PFSK-1 (cell line): Measurements from ENCODE around the gene ZNF215.

Source experiments
- FOXP2 ChIP-seq: optimal IDR thresholded peaks from 2 replicates; pipeline ENCODE3; 2011; ENCODE audit warnings: borderline replicate concordance, control low read depth, inconsistent platforms; ENCODE audit not compliant: insufficient read depth; ENCODE audit errors: extremely low read length, extremely low read depth
- POLR2AphosphoS5 ChIP-seq: IDR thresholded peaks from 2 replicates; pipeline ENCODE4 v1.6.1; 2012; ENCODE audit warnings: low read depth, mild to moderate bottlenecking, control low read depth, low read length, moderate library complexity
- REST ChIP-seq, 2 experiments: IDR thresholded peaks; 2 replicates each; pipeline versions ENCODE4 v1.6.1 to v1.8.0; 2011 to 2012; ENCODE audit warnings: low read depth in 2 of 2, low read length in 2 of 2, control low read depth in 1 of 2, inconsistent platforms in 1 of 2, mild to moderate bottlenecking in 1 of 2, moderate library complexity in 1 of 2; ENCODE audit not compliant: insufficient read depth in 1 of 2
- SIN3A ChIP-seq: IDR thresholded peaks from 2 replicates; pipeline ENCODE4 v1.6.1; 2012; ENCODE audit warnings: mild to moderate bottlenecking, low read length, moderate library complexity, borderline replicate concordance; ENCODE audit not compliant: insufficient read depth
- TAF1 ChIP-seq: IDR thresholded peaks from 2 replicates; pipeline ENCODE4 v1.6.1; 2012; ENCODE audit warnings: low read length, control low read depth, borderline replicate concordance; ENCODE audit not compliant: insufficient read depth

DNA sequence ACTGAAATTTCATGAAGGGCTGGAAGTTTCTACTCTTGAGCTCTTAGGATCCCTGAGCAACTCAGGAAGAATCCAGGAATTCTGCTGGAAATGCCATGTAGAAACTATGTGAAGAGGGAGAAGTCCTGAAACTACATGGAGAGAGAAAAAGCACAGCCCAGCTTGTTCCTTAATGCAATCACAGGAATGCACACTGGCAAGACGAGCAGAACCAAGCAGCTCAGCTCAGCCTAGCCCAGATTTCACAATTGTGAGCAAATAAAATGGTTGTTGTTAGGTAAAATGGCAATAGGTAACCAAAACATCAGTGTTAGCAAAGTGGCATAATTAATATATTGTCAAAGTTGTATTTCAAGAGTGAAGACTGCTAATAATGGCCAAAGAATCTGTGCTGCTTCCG lies 65.8 kb downstream of the ZNF215 start:
- TF ChIP-seq POLR2AphosphoS5, result no peak
- TF ChIP-seq FOXP2, result no peak
- TF ChIP-seq REST (IDR thresholded peaks at IDR 0.05; ENCODE audit: insufficient read depth in 1 of 2, low read depth in 2 of 2, low read length in 2 of 2), result no peak
- TF ChIP-seq TAF1, result no peak
- no peak for TF ChIP-seq SIN3A
